Medulla oblongata (tissue), 1 donor: ENCODE measurements around the gene ANTKMT.
"Not testable (repeated sequence)": the region's sequence is repeated elsewhere in the genome, so short reads cannot be mapped to it uniquely, and the experiment has no call there.

ENCODE experiments used
- DNase-seq: peaks from one replicate; pipeline ENCODE4 v3.0.0-alpha.2; 2015; ENCODE audit errors: extremely low spot score

ANTKMT gene

GRCh38 chr16:700684-701584 lies 20.0 kb upstream of the ANTKMT start:
- DNase-seq: no peak

- DNase-seq: no peak
Observed at GRCh38 chr16:702341-702740, 18.6 kb upstream of the ANTKMT start.

GRCh38 chr16:703406-703805 lies 17.5 kb upstream of the ANTKMT start:
- no peak for DNase-seq

- DNase-seq: no peak
Observed at GRCh38 chr16:704047-704446, 16.9 kb upstream of the ANTKMT start.

- DNase-seq: no peak
Observed at GRCh38 chr16:704552-705380, 16.2 kb upstream of the ANTKMT start.

GRCh38 chr16:705431-706188 lies 15.3 kb upstream of the ANTKMT start, which contains the start of gene FBXL16:
TSS of gene FBXL16 (minus strand) at chr16:705801. CDS start at chr16:697405, 8,396 bp downstream.
- DNase-seq: peak; percentile 59

- DNase-seq: no peak
Observed at GRCh38 chr16:706189-707061, 14.5 kb upstream of the ANTKMT start.

GRCh38 chr16:707062-707538 lies 13.8 kb upstream of the ANTKMT start:
- no peak for DNase-seq

GRCh38 chr16:708019-708418 lies 12.9 kb upstream of the ANTKMT start:
- DNase-seq: no peak

- DNase-seq: no peak
Observed at GRCh38 chr16:708959-709358, 12.0 kb upstream of the ANTKMT start.

- peak; percentile 90 for DNase-seq
Observed at GRCh38 chr16:709566-710499, 11.1 kb upstream of the ANTKMT start.

- no peak for DNase-seq
Observed at GRCh38 chr16:710500-711075, 10.4 kb upstream of the ANTKMT start.

GRCh38 chr16:711084-711483 lies 9.9 kb upstream of the ANTKMT start:
- no peak for DNase-seq

- peak; percentile 77 for DNase-seq
Observed at GRCh38 chr16:711548-712320, 9.2 kb upstream of the ANTKMT start.

GRCh38 chr16:712740-713250 lies 8.2 kb upstream of the ANTKMT start:
- DNase-seq: not testable (repeated sequence)

GRCh38 chr16:714079-714478 lies 6.9 kb upstream of the ANTKMT start:
- no peak for DNase-seq

- peak; percentile 91 for DNase-seq
Observed at GRCh38 chr16:714558-715476, 6.1 kb upstream of the ANTKMT start, which contains the start of gene METRN. TSS of gene METRN (plus strand) at chr16:715118. CDS start at chr16:715290, 172 bp downstream.
